SK-N-SH (cell line): ENCODE results near the gene ABCB4. TPM values are rescaled to one million over a fixed set of nuclear protein-coding genes. Genes with fewer than 3 reads are reported as not detected.

ENCODE experiments used
- CTCF ChIA-PET: fragments of 300-600, 350-600 bp; formaldehyde crosslinking; extraction: SDS; loops from one replicate; lab custom pipeline; 2021; lab: Yijun Ruan, JAX
- POLR2A ChIA-PET: fragments of 350-600 bp; sonication (Branson Sonifier 250); formaldehyde crosslinking; extraction: SDS; loops from one replicate; lab custom pipeline; 2020; ENCODE audit warnings: antibody characterized with exemption, inconsistent platforms; lab: Yijun Ruan, JAX
- DNase-seq: peaks from one replicate; pipeline ENCODE4 v3.0.0; 2012
- H2AFZ ChIP-seq: fragments of 200-600 bp; sonication (generic); 2 replicates; pipeline ENCODE4 v1.8.1; 2016; ENCODE audit warnings: antibody characterized with exemption, mild to moderate bottlenecking, low read depth
- H3F3A ChIP-seq: fragments of 200-600 bp; sonication (generic); replicated peaks from 2 replicates; pipeline ENCODE3; 2016; ENCODE audit warnings: antibody characterized with exemption, mild to moderate bottlenecking; ENCODE audit not compliant: insufficient read depth
- H3K27ac ChIP-seq, 2 experiments: fragments of 200-500 bp in 1 of 2; fragments of 200-600 bp in 1 of 2; sonication (Bioruptor generic) in 1 of 2; sonication (generic), shearing (Covaris generic) in 1 of 2; 2 replicates each; pipeline versions ENCODE4 v1.5.1 to v1.6.1; 2014 to 2016; ENCODE audit warnings: low read depth in 2 of 2, inconsistent platforms in 1 of 2, low read length in 1 of 2, mild to moderate bottlenecking in 1 of 2, mixed read lengths in 1 of 2
- H3K27me3 ChIP-seq: fragments of 200-600 bp; sonication (generic), shearing (Covaris generic); 2 replicates; pipeline ENCODE4 v1.6.1; 2016; ENCODE audit warnings: mixed run types; ENCODE audit not compliant: insufficient read depth
- H3K36me3 ChIP-seq, 2 experiments: fragments of 200-500 bp in 1 of 2; fragments of 200-600 bp in 1 of 2; sonication (Bioruptor generic) in 1 of 2; sonication (generic) in 1 of 2; replicated peaks in 1 of 2; 2 replicates each; pipeline versions ENCODE3 to v1.5.1; 2014 to 2016; ENCODE audit warnings: low read length in 1 of 2, mild to moderate bottlenecking in 1 of 2; ENCODE audit not compliant: insufficient read depth in 2 of 2, control insufficient read depth in 1 of 2
- H3K4me1 ChIP-seq, 2 experiments: fragments of 200-500 bp in 1 of 2; fragments of 200-600 bp in 1 of 2; sonication (Bioruptor generic) in 1 of 2; sonication (generic), shearing (Covaris generic) in 1 of 2; 2 replicates each; pipeline versions ENCODE4 v1.5.1 to v1.6.1; 2014 to 2016; ENCODE audit warnings: low read depth in 1 of 2, low read length in 1 of 2, mixed run types in 1 of 2; ENCODE audit not compliant: insufficient read depth in 2 of 2, control insufficient read depth in 1 of 2
- H3K4me2 ChIP-seq: fragments of 200-600 bp; sonication (generic), shearing (Covaris generic); 2 replicates; pipeline ENCODE4 v1.6.1; 2017; ENCODE audit warnings: mixed run types
- H3K4me3 ChIP-seq, 2 experiments: fragments of 200-500 bp in 1 of 2; fragments of 200-600 bp in 1 of 2; sonication (Bioruptor generic) in 1 of 2; sonication (generic), shearing (Covaris generic) in 1 of 2; 2 replicates each; pipeline versions ENCODE4 v1.5.1 to v1.8.1; 2014 to 2016; ENCODE audit warnings: low read depth in 2 of 2, inconsistent platforms in 1 of 2, low read length in 1 of 2, mild to moderate bottlenecking in 1 of 2, mixed read lengths in 1 of 2, moderate library complexity in 1 of 2
- H3K79me2 ChIP-seq: fragments of 200-600 bp; sonication (generic); 2 replicates; pipeline ENCODE4 v1.8.1; 2017; ENCODE audit warnings: mild to moderate bottlenecking; ENCODE audit not compliant: insufficient read depth
- H3K9ac ChIP-seq: fragments of 200-600 bp; sonication (generic); 2 replicates; pipeline ENCODE4 v1.6.1; 2017; ENCODE audit warnings: mixed run types
- H3K9me2 ChIP-seq: fragments of 200-600 bp; sonication (generic); 2 replicates; pipeline ENCODE4 v1.6.1; 2017; ENCODE audit warnings: mixed run types
- H3K9me3 ChIP-seq: fragments of 200-600 bp; sonication (generic); 2 replicates; pipeline ENCODE4 v1.6.1; 2017; ENCODE audit warnings: mixed run types, mild to moderate bottlenecking, moderate library complexity
- H4K20me1 ChIP-seq: fragments of 200-600 bp; sonication (generic); 2 replicates; pipeline ENCODE4 v1.6.1; 2017; ENCODE audit warnings: mild to moderate bottlenecking, mixed run types; ENCODE audit not compliant: insufficient read depth
- CHD2 ChIP-seq: fragments of 150-350 bp; IDR thresholded peaks from 2 replicates; pipeline ENCODE4 v1.6.1; 2018; ENCODE audit warnings: low read length; ENCODE audit not compliant: partially characterized antibody
- ELF1 ChIP-seq: IDR thresholded peaks from 2 replicates; pipeline ENCODE4 v1.4.0; 2012
- EZH2phosphoT487 ChIP-seq: fragments of 200-600 bp; sonication (generic); IDR thresholded peaks from 2 replicates; pipeline ENCODE4 v1.6.1; 2017; ENCODE audit warnings: low read depth, mixed run types, mild to moderate bottlenecking, antibody characterized with exemption, moderate library complexity, borderline replicate concordance
- FOSL2 ChIP-seq: IDR thresholded peaks from 2 replicates; pipeline ENCODE4 v1.4.0; 2012; ENCODE audit warnings: low read depth, mild to moderate bottlenecking, moderate library complexity, borderline replicate concordance
- FOXJ3 ChIP-seq: sonication (generic); formaldehyde crosslinking; IDR thresholded peaks from 2 replicates; pipeline ENCODE4 v1.5.1; 2020; ENCODE audit warnings: mild to moderate bottlenecking, missing genetic modification reagents
- GABPA ChIP-seq: IDR thresholded peaks from 2 replicates; pipeline ENCODE4 v1.4.0; 2012; ENCODE audit warnings: low read depth, mild to moderate bottlenecking
- JUND ChIP-seq: IDR thresholded peaks from 2 replicates; pipeline ENCODE4 v1.4.0; 2012
- MAX ChIP-seq: IDR thresholded peaks from 2 replicates; pipeline ENCODE4 v1.4.0; 2012; ENCODE audit warnings: low read depth
- MXI1 ChIP-seq: IDR thresholded peaks from 2 replicates; pipeline ENCODE4 v1.6.1; 2012; ENCODE audit warnings: mild to moderate bottlenecking, low read depth, low read length, improper control_type of control experiment
- NFIC ChIP-seq: IDR thresholded peaks from 2 replicates; pipeline ENCODE4 v1.4.0; 2012; ENCODE audit warnings: borderline replicate concordance
- NRF1 ChIP-seq: IDR thresholded peaks from 2 replicates; pipeline ENCODE4 v1.6.1; 2012; ENCODE audit warnings: low read depth, mild to moderate bottlenecking, low read length
- POLR2AphosphoS5 ChIP-seq: IDR thresholded peaks from 2 replicates; pipeline ENCODE4 v1.6.1; 2012; ENCODE audit warnings: low read depth, low read length
- RAD21 ChIP-seq: IDR thresholded peaks from 2 replicates; pipeline ENCODE4 v1.6.1; 2012; ENCODE audit warnings: mild to moderate bottlenecking, low read length
- RCOR1 ChIP-seq: fragments of 150-350 bp; IDR thresholded peaks from 2 replicates; pipeline ENCODE4 v1.6.1; 2017; ENCODE audit warnings: antibody characterized with exemption, low read length
- REST ChIP-seq: IDR thresholded peaks from 2 replicates; pipeline ENCODE4 v1.6.1; 2012; ENCODE audit warnings: mild to moderate bottlenecking, low read depth, low read length, moderate library complexity
- RFX5 ChIP-seq: IDR thresholded peaks from 2 replicates; pipeline ENCODE4 v1.6.1; 2012; ENCODE audit warnings: mild to moderate bottlenecking, improper control_type of control experiment, low read length
- RXRA ChIP-seq: IDR thresholded peaks from 2 replicates; pipeline ENCODE4 v1.4.0; 2012; ENCODE audit warnings: low read depth, mild to moderate bottlenecking, borderline replicate concordance
- SMC3 ChIP-seq: IDR thresholded peaks from 2 replicates; pipeline ENCODE4 v1.6.1; 2012; ENCODE audit warnings: low read depth, low read length, improper control_type of control experiment
- TAF1 ChIP-seq: IDR thresholded peaks from 2 replicates; pipeline ENCODE4 v1.6.1; 2012; ENCODE audit warnings: low read depth, mild to moderate bottlenecking, low read length, moderate library complexity, borderline replicate concordance
- TCF12 ChIP-seq: IDR thresholded peaks from 2 replicates; pipeline ENCODE4 v1.4.0; 2012
- TEAD4 ChIP-seq: IDR thresholded peaks from 2 replicates; pipeline ENCODE4 v1.4.0; 2012; ENCODE audit warnings: mild to moderate bottlenecking, borderline replicate concordance; ENCODE audit not compliant: insufficient read depth
- USF1 ChIP-seq: IDR thresholded peaks from 2 replicates; pipeline ENCODE4 v1.4.0; 2012; ENCODE audit warnings: low read depth, borderline replicate concordance
- USF2 ChIP-seq: fragments of 150-350 bp; IDR thresholded peaks from 2 replicates; pipeline ENCODE4 v1.6.1; 2017; ENCODE audit warnings: antibody characterized with exemption, low read length, low read depth, borderline replicate concordance
- WGBS: methylation state at CpG from one replicate; pipeline ENCODE4 v1.1.6; 2017; ENCODE audit warnings: low lambda C conversion rate; 5-methylcytosine and 5-hydroxymethylcytosine counted together
- polyA plus RNA-seq, 3 experiments: library from polyadenylated mRNA; depleted of rRNA; stranded (reverse); fragments of >200 nt; gene quantifications; 2 replicates each; pipeline ENCODE4 v1.2.3, GENCODE V29; 2012
- TF ChIP-seq, protein P1 (sequence below): IDR thresholded peaks from 2 replicates; pipeline ENCODE4 v1.4.0; 2012; ENCODE audit warnings: low read depth, borderline replicate concordance

Gene ABCB4
- polyA plus RNA-seq, 1 of the 3 experiments (the other 2 are of a cell fraction): 0.18 TPM

DNA sequence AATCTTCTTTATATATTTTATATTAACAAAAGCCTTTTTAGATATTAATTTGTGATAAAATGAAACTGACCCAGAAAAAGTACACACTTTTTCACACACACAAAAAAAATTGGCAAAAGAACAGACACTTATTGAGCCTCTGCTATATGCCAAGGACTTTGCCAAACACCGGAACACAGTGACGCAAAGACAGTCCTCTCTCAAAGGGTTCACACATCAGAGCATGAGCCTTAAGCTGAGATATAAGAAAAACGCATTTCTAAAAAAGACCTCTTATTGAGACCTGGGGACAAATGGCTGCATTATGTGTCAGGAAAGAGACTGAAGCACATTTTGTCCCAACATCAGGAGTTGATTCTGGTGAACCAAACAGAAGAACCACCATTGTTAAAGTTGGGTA is 24.0 kb upstream of the ABCB4 start:
- H3K9me3 ChIP-seq: no peaks in the 10 kb centered on the region; the same call in 1 of the 2 replicates
- ChIA-PET CTCF (no interaction called here), POLR2A (interaction anchor here (0.5 kb wide), 1 partner anchor 17 kb away, joined by 3 read pairs; no protein-coding TSS in a partner anchor)
- no peaks in the 10 kb centered on the region for H3K27me3 ChIP-seq
- TF ChIP-seq ELF1: no peak
- no peak for TF ChIP-seq EZH2phosphoT487
- no peak for TF ChIP-seq MAX
- no peak for TF ChIP-seq USF1
- no peak for TF ChIP-seq MXI1
- TF ChIP-seq TEAD4: no peak
- TF ChIP-seq TAF1: no peak
- no peak for TF ChIP-seq GABPA
- no peak for TF ChIP-seq NFIC
- TF ChIP-seq TCF12: no peak
- no peak for TF ChIP-seq RFX5
- no peak for TF ChIP-seq RCOR1
- no peak for TF ChIP-seq SMC3
- TF ChIP-seq FOSL2: no peak
- 79% methylated on average over 3 of the region's 3 CpGs for WGBS
- no peak overlapping the region for H2AFZ ChIP-seq
- no peak overlapping the region for H3K4me2 ChIP-seq
- no peak overlapping the region for H3K27ac ChIP-seq
- H3K9me2 ChIP-seq: no peaks in the 10 kb centered on the region
- no peaks in the 10 kb centered on the region for H3F3A ChIP-seq
- no peak for DNase-seq
- H3K79me2 ChIP-seq: no peaks in the 10 kb centered on the region
- no peaks in the 10 kb centered on the region for H3K4me1 ChIP-seq
- no peak overlapping the region for H3K4me3 ChIP-seq
- H3K9ac ChIP-seq: no peak overlapping the region
- no peaks in the 10 kb centered on the region for H4K20me1 ChIP-seq
- peaks cover 0 to 2% of the 10 kb centered on the region in 2 experiments for H3K36me3 ChIP-seq

DNA sequence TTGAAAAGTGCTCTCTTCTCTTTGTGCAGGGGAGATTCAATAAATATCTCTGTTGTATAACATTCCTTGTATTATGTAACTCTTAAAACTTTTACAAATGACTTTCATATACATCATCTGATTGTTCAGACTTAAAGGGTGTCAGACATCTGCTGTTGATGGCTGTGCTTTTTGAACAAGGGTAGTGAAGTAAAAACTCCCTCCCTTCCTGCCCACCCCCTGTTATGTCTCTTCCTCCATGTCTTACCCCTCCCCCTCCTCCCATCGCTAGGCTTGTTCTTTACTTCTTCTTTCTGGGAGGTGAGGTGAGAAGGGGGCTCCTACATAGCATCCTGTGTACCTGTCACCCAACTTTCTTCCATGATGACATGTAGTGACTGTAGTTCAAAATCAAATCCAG is 23.4 kb upstream of the ABCB4 start:
- Histone ChIP-seq H3K4me1 (no peaks in the 10 kb centered on the region), H3K36me3 (peaks cover 0 to 2% of the 10 kb centered on the region in 2 experiments), H3K27me3 (no peaks in the 10 kb centered on the region), H2AFZ (no peak overlapping the region), H3K9ac (no peak overlapping the region), H3K79me2 (no peaks in the 10 kb centered on the region), H3K4me3 (no peak overlapping the region), H4K20me1 (no peaks in the 10 kb centered on the region), H3K9me3 (no peaks in the 10 kb centered on the region; the same call in 1 of the 2 replicates), H3K4me2 (no peak overlapping the region), H3K27ac (no peak overlapping the region), H3K9me2 (no peaks in the 10 kb centered on the region), H3F3A (no peaks in the 10 kb centered on the region)
- no peak for DNase-seq
- CTCF ChIA-PET: no interaction called here
- POLR2A ChIA-PET: no interaction called here
- WGBS: 61% methylated on average over 1 of the region's 1 CpG
- TF ChIP-seq JUND (no peak), GABPA (no peak), FOXJ3 (no peak), USF2 (no peak), NRF1 (no peak), TCF12 (no peak), REST (no peak), RXRA (no peak), RCOR1 (no peak), POLR2AphosphoS5 (no peak), CHD2 (no peak), ELF1 (no peak), RAD21 (no peak)
- TF ChIP-seq, protein P1, sequence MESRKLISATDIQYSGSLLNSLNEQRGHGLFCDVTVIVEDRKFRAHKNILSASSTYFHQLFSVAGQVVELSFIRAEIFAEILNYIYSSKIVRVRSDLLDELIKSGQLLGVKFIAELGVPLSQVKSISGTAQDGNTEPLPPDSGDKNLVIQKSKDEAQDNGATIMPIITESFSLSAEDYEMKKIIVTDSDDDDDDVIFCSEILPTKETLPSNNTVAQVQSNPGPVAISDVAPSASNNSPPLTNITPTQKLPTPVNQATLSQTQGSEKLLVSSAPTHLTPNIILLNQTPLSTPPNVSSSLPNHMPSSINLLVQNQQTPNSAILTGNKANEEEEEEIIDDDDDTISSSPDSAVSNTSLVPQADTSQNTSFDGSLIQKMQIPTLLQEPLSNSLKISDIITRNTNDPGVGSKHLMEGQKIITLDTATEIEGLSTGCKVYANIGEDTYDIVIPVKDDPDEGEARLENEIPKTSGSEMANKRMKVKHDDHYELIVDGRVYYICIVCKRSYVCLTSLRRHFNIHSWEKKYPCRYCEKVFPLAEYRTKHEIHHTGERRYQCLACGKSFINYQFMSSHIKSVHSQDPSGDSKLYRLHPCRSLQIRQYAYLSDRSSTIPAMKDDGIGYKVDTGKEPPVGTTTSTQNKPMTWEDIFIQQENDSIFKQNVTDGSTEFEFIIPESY: no peak
